Naive thymus-derived CD4-positive, alpha-beta T cell (primary cell): ENCODE results near the gene KRTAP10-5. TPM values are rescaled to one million over a fixed set of nuclear protein-coding genes. Genes with fewer than 3 reads are reported as not detected.
"Not testable (repeated sequence)": the region's sequence is repeated elsewhere in the genome, so short reads cannot be mapped to it uniquely, and the experiment has no call there.

Experiments used
- ATAC-seq: fragments of 150-1000 bp; cut with Tn5 transposase; 2 replicates; pipeline ENCODE4 v1.10.0; 2021; ENCODE audit warnings: mild to moderate bottlenecking, moderate library complexity
- CTCF ChIA-PET: fragments of 350-600 bp; sonication (Branson Sonifier 250); formaldehyde crosslinking; loops from one replicate; lab custom pipeline; 2021; ENCODE audit warnings: antibody characterized with exemption; lab: Charles Lee
- POLR2A ChIA-PET: fragments of 350-600 bp; sonication (Branson Sonifier 250); formaldehyde crosslinking; loops from one replicate; lab custom pipeline; 2021; ENCODE audit warnings: antibody characterized with exemption, inconsistent platforms; lab: Charles Lee
- DNase-seq, 9 donors: peaks; one replicate each; pipeline versions ENCODE4 v3.0.0 to v3.0.0-alpha.2; 2020 to 2022; ENCODE audit warnings: mixed read lengths in 1 of 9
- H3K27ac ChIP-seq: one replicate; pipeline ENCODE4 v1.7.0; 2013; ENCODE audit warnings: mild to moderate bottlenecking, low read depth, low read length, moderate library complexity
- H3K27me3 ChIP-seq, 2 donors: one replicate each; pipeline ENCODE4 v1.7.0; 2013; ENCODE audit warnings: low read length in 2 of 2, mild to moderate bottlenecking in 2 of 2, moderate library complexity in 2 of 2; ENCODE audit not compliant: control insufficient read depth in 2 of 2, insufficient read depth in 2 of 2
- H3K36me3 ChIP-seq, 3 experiments: 1 replicate in 2 of 3; 2 replicates in 1 of 3; pipeline ENCODE4 v1.7.0; 2013; ENCODE audit warnings: low read length in 3 of 3, mild to moderate bottlenecking in 3 of 3, moderate library complexity in 1 of 3; ENCODE audit not compliant: insufficient read depth in 3 of 3, control insufficient read depth in 2 of 3
- H3K4me1 ChIP-seq, 2 donors: one replicate each; pipeline ENCODE4 v1.7.0; 2013; ENCODE audit warnings: low read length in 2 of 2, mild to moderate bottlenecking in 2 of 2, moderate library complexity in 1 of 2; ENCODE audit not compliant: control insufficient read depth in 2 of 2, insufficient read depth in 2 of 2
- H3K4me3 ChIP-seq: 2 replicates; pipeline ENCODE4 v1.7.0; 2013; ENCODE audit warnings: mild to moderate bottlenecking, low read length
- H3K9me3 ChIP-seq, 3 experiments: 1 replicate in 2 of 3; 2 replicates in 1 of 3; pipeline ENCODE4 v1.7.0; 2013; ENCODE audit warnings: low read length in 3 of 3; ENCODE audit not compliant: control insufficient read depth in 2 of 3
- H3K27ac Mint-ChIP-seq, 9 donors: one replicate each; pipeline ENCODE4 v1.8.0; 2020 to 2022; ENCODE audit warnings: mixed read lengths in 9 of 9, mild to moderate bottlenecking in 8 of 9, moderate library complexity in 5 of 9, inconsistent platforms in 2 of 9
- H3K27me3 Mint-ChIP-seq, 5 donors: one replicate each; pipeline ENCODE4 v1.8.0; 2021 to 2022; ENCODE audit warnings: mixed read lengths in 5 of 5, mild to moderate bottlenecking in 1 of 5
- H3K36me3 Mint-ChIP-seq, 5 donors: one replicate each; pipeline ENCODE4 v1.8.0; 2020 to 2022; ENCODE audit warnings: mixed read lengths in 5 of 5, mild to moderate bottlenecking in 3 of 5, inconsistent platforms in 1 of 5
- H3K4me1 Mint-ChIP-seq, 7 donors: one replicate each; pipeline ENCODE4 v1.8.0; 2020 to 2022; ENCODE audit warnings: mixed read lengths in 7 of 7, mild to moderate bottlenecking in 3 of 7, inconsistent platforms in 1 of 7
- H3K4me3 Mint-ChIP-seq, 10 donors: one replicate each; pipeline ENCODE4 v1.8.0; 2020 to 2022; ENCODE audit warnings: mild to moderate bottlenecking in 10 of 10, mixed read lengths in 10 of 10, moderate library complexity in 6 of 10, inconsistent platforms in 2 of 10
- H3K9me3 Mint-ChIP-seq, 11 donors: one replicate each; pipeline ENCODE4 v1.8.0; 2020 to 2022; ENCODE audit warnings: mixed read lengths in 11 of 11, mild to moderate bottlenecking in 4 of 11, inconsistent platforms in 1 of 11, moderate library complexity in 1 of 11
- intact Hi-C, 2 donors: fragments of 100-400 bp; cut with micrococcal nuclease; formaldehyde crosslinking; loops; one replicate each; pipeline ENCODE4 v1.15.1; 2023
- polyA plus RNA-seq, 2 donors: library from polyadenylated mRNA; unstranded; fragments of 300-500 nt; fragmentation: Illumina TruSeq; gene quantifications; one replicate each; pipeline ENCODE4 v1.2.3, GENCODE V29; 2021
- total RNA-seq, 6 experiments: library from RNA in 5 of 6; stranded (reverse) in 5 of 6; gene quantifications; 1 replicate in 5 of 6; 2 replicates in 1 of 6; pipeline ENCODE4 v1.2.3 and lab custom pipeline; 2021 to 2026

The KRTAP10-5 gene
- total RNA-seq (not detected), polyA plus RNA-seq (not detected), total RNA-seq (lab: John Stamatoyannopoulos, UW) (not detected)

GRCh38 chr21:44580231-44580821, at the start of gene KRTAP10-5:
KRTAP10-5 (minus strand) TSS chr21:44580604; CDS start chr21:44580578, 26 bp downstream.
- ChIA-PET CTCF (interaction anchor here (1.4 kb wide), 1 partner anchor 70 kb away, joined by 5 read pairs; no protein-coding TSS in a partner anchor), POLR2A (interaction anchor here (1.2 kb wide), 1 partner anchor 33 kb away, joined by 3 read pairs; no protein-coding TSS in a partner anchor)
- not testable (repeated sequence) for DNase-seq, H3K4me1 ChIP-seq, H3K9me3 ChIP-seq, H3K27me3 ChIP-seq, H3K4me3 ChIP-seq, H3K36me3 ChIP-seq, H3K27ac ChIP-seq, ATAC-seq
- intact Hi-C loops, result loop anchor here in 1 of 2 donors (5.0 to 10.0 kb wide), 3 partner anchors 37 to 132 kb away; partner anchors contain the start of genes KRTAP12-3, KRTAP12-4 and TSPEAR
- Mint-ChIP-seq H3K27me3 (peaks cover 0 to 12% (median 9%) of the 10 kb centered on the region in 5 donors), H3K36me3 (peaks cover 4 to 12% (median 9%) of the 10 kb centered on the region in 5 donors), H3K27ac (peak within 1 kb of the TSS in 6 of 9 donors; percentile 21 to 78 (median 62)), H3K9me3 (peaks cover 3 to 56% (median 26%) of the 10 kb centered on the region in 11 donors), H3K4me1 (peaks cover 16 to 43% (median 39%) of the 10 kb centered on the region in 7 donors), H3K4me3 (peak within 1 kb of the TSS in 9 of 10 donors; percentile 9 to 62 (median 51))

DNA sequence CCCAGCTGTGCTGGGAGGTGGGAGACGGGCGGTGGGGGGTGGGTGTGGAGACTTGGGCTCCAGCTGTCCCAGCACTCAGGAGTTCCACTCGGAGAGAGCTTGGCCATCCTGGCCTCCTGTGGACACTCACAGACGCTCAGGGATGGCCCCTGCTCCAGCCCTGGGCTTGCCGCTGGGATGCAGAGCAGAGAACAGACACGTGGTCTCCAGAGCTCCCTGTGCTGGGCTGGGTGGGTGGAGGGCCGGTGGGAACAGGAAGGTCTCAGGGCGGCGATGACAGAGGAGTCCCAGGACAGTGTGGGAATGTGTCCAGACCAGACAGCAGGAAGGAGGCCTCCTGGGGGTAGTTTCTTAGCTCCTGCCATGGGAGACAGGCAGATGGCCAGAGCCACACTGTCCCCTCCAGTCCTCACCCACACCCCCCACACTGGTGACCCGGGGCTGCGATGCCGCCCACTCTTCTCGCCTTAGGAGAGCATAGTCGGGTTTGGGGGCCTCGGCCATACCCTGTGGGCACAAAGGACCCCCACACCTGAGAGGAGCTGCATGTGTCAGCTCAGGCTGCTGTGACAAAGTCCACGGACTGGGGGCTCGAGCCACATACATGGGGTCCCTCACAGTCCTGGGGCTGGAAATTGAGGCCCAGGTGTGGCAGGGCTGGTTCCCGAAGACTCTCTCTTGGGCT, 48.4 kb upstream of the KRTAP10-5 start:
- H3K4me1 ChIP-seq, result peaks cover 20 to 29% of the 10 kb centered on the region in 2 donors

DNA sequence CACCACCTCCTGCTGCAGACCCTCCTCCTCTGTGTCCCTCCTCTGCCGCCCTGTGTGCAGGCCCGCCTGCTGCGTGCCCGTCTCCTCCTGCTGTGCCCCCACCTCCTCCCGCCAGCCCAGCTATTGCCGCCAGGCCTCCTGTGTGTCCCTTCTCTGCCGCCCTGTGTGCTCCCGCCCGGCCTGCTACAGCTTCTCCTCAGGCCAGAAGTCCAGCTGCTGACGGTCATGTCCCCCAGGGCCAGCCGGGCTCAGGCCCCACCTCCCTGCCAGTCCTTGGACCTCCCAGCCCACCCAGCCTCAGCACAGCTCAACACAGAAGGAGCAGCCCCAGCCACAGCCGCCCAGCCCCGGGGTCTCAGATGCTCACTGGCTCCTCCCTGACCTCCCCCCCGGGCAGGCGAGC, 47.4 kb upstream of the KRTAP10-5 start:
- ATAC-seq, DNase-seq, CTCF ChIA-PET, H3K4me3 ChIP-seq, intact Hi-C loops, POLR2A ChIA-PET, H3K27me3 ChIP-seq, H3K36me3 ChIP-seq, H3K27ac ChIP-seq: not testable (repeated sequence)
- peaks cover 25 to 44% (median 29%) of the 10 kb centered on the region in 5 donors for H3K36me3 Mint-ChIP-seq
- H3K27me3 Mint-ChIP-seq, result peaks cover 0 to 22% (median 0%) of the 10 kb centered on the region in 5 donors
- peaks cover 20 to 29% of the 10 kb centered on the region in 2 donors for H3K4me1 ChIP-seq
- H3K9me3 Mint-ChIP-seq, result peaks cover 22 to 58% (median 43%) of the 10 kb centered on the region in 11 donors
- peak overlapping the region in 4 of 9 donors; percentile 8 to 51 (median 28) for H3K27ac Mint-ChIP-seq
- peaks cover 5 to 40% (median 9%) of the 10 kb centered on the region in 3 experiments for H3K9me3 ChIP-seq
- H3K4me1 Mint-ChIP-seq, result peaks cover 4 to 43% (median 32%) of the 10 kb centered on the region in 7 donors
- H3K4me3 Mint-ChIP-seq, result peak overlapping the region in 1 of 10 donors; percentile 47

More for the DNA sequence above, 48.4 kb upstream of the KRTAP10-5 start:
- intact Hi-C loops, result no loop called here
- peaks cover 17 to 58% (median 40%) of the 10 kb centered on the region in 11 donors for H3K9me3 Mint-ChIP-seq
- CTCF ChIA-PET, result interaction anchor here (0.5 kb wide), 1 partner anchor 246 kb away, joined by 4 read pairs; no protein-coding TSS in a partner anchor
- Histone ChIP-seq H3K27ac (no peak overlapping the region), H3K27me3 (no peaks in the 10 kb centered on the region), H3K4me3 (no peak overlapping the region), H3K9me3 (peaks cover 0 to 32% (median 9%) of the 10 kb centered on the region in 3 experiments), H3K36me3 (no peaks in the 10 kb centered on the region)
- H3K4me3 Mint-ChIP-seq, result peak overlapping the region in 1 of 10 donors; percentile 75
- ATAC-seq (no peak), DNase-seq (no peak)
- peaks cover 4 to 43% (median 27%) of the 10 kb centered on the region in 7 donors for H3K4me1 Mint-ChIP-seq
- peaks cover 19 to 44% (median 24%) of the 10 kb centered on the region in 5 donors for H3K36me3 Mint-ChIP-seq
- H3K27me3 Mint-ChIP-seq, result peaks cover 0 to 27% (median 0%) of the 10 kb centered on the region in 5 donors
- H3K27ac Mint-ChIP-seq, result peak overlapping the region in 3 of 9 donors; percentile 51 to 88 (median 81)
- POLR2A ChIA-PET, result no interaction called here

- Histone ChIP-seq H3K4me1 (peaks cover 20 to 29% of the 10 kb centered on the region in 2 donors), H3K9me3 (peaks cover 5 to 38% (median 9%) of the 10 kb centered on the region in 3 experiments)
- peaks cover 0 to 21% (median 0%) of the 10 kb centered on the region in 5 donors for H3K27me3 Mint-ChIP-seq
- H3K9me3 Mint-ChIP-seq, result peaks cover 26 to 58% (median 44%) of the 10 kb centered on the region in 11 donors
- ATAC-seq, CTCF ChIA-PET, DNase-seq, intact Hi-C loops, H3K27ac ChIP-seq, H3K36me3 ChIP-seq, H3K27me3 ChIP-seq, H3K4me3 ChIP-seq: not testable (repeated sequence)
- H3K36me3 Mint-ChIP-seq, result peaks cover 25 to 49% (median 32%) of the 10 kb centered on the region in 5 donors
- H3K4me1 Mint-ChIP-seq, result peaks cover 4 to 43% (median 35%) of the 10 kb centered on the region in 7 donors
- H3K27ac Mint-ChIP-seq, result peak overlapping the region in 5 of 9 donors; percentile 8 to 84 (median 32)
- peak overlapping the region in 1 of 10 donors; percentile 47 for H3K4me3 Mint-ChIP-seq
- POLR2A ChIA-PET, result interaction anchor here (1.6 kb wide), 1 partner anchor 10 kb away, joined by 5 read pairs; no protein-coding TSS in a partner anchor
Observed at GRCh38 chr21:44627181-44627822, 46.9 kb upstream of the KRTAP10-5 start.

DNA sequence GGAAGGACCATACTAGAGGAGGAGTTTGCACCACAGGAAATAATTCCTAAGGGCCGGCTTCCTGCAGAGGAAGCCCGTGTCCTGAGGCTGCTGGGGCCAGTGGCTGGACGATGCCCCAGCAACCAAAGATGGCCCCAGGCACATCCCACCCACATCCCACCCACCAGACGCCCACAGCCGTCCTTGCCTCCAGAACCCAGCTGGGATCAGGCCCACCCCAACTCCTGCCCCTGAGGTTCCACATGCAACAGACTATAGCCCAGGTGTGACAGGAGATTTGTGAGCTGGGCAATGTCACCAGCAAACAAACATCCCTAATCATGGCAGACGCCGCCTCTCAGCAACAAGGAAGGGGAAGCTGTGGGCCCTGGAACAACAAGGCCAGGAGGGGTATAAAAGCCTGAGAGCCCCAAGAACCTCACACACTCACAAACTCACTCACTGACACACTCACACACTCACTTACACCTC, 46.3 kb upstream of the KRTAP10-5 start, which contains the start of gene KRTAP10-9:
TSS of gene KRTAP10-9 (plus strand) at position 421 of the 471 bp plus-strand sequence. CDS start 79 bp downstream, outside the sequence.
- Histone ChIP-seq H3K9me3 (peaks cover 5 to 34% (median 9%) of the 10 kb centered on the region in 3 experiments), H3K27ac (no peak within 1 kb of the TSS)

More for the DNA sequence above, 46.3 kb upstream of the KRTAP10-5 start, which contains the start of gene KRTAP10-9:
- DNase-seq (no peak), ATAC-seq (no peak)
- peaks cover 25 to 46% (median 37%) of the 10 kb centered on the region in 5 donors for H3K36me3 Mint-ChIP-seq
- Histone ChIP-seq H3K4me3 (no peak within 1 kb of the TSS), H3K36me3 (no peaks in the 10 kb centered on the region), H3K4me1 (peaks cover 20 to 29% of the 10 kb centered on the region in 2 donors), H3K27me3 (no peaks in the 10 kb centered on the region)
- H3K4me3 Mint-ChIP-seq, result peak within 1 kb of the TSS in 1 of 10 donors; percentile 47
- POLR2A ChIA-PET, result interaction anchor here (1.6 kb wide), 1 partner anchor 9 kb away, joined by 5 read pairs; no protein-coding TSS in a partner anchor
- peaks cover 30 to 58% (median 40%) of the 10 kb centered on the region in 11 donors for H3K9me3 Mint-ChIP-seq
- intact Hi-C loops, result no loop called here
- peaks cover 0 to 16% (median 0%) of the 10 kb centered on the region in 5 donors for H3K27me3 Mint-ChIP-seq
- CTCF ChIA-PET, result interaction anchor here (0.9 kb wide), 1 partner anchor 11 kb away, joined by 3 read pairs; no protein-coding TSS in a partner anchor
- peak within 1 kb of the TSS in 6 of 9 donors; percentile 8 to 84 (median 47) for H3K27ac Mint-ChIP-seq
- peaks cover 4 to 43% (median 35%) of the 10 kb centered on the region in 7 donors for H3K4me1 Mint-ChIP-seq
